ENCODE data around the gene TMEM151A.
A peak's percentile ranks its signal among the peaks of the same experiment; 100 is the strongest.

Gene TMEM151A

GRCh38 chr11:66283461-66284105 lies 8.1 kb upstream of the TMEM151A start:
- DNase-seq: no peak

GRCh38 chr11:66284526-66285078 lies 7.1 kb upstream of the TMEM151A start:
- no peak for DNase-seq

GRCh38 chr11:66285250-66285947 lies 6.3 kb upstream of the TMEM151A start:
- no peak for DNase-seq

- DNase-seq: no peak
Observed at GRCh38 chr11:66286699-66287098, 5.0 kb upstream of the TMEM151A start.

GRCh38 chr11:66287211-66287888 lies 4.3 kb upstream of the TMEM151A start:
- no peak for DNase-seq

GRCh38 chr11:66287889-66288670 lies 3.6 kb upstream of the TMEM151A start:
- no peak for DNase-seq

- DNase-seq: peak; percentile 92 to 97 (median 94)
Observed at GRCh38 chr11:66288671-66289547, 2.8 kb upstream of the TMEM151A start, which contains the start of gene YIF1A. Gene YIF1A, minus strand, starts transcription at chr11:66289143. Its CDS starts 158 bp downstream, at chr11:66288985.

GRCh38 chr11:66289548-66290329 lies 2.0 kb upstream of the TMEM151A start:
- peak; percentile 68 to 80 (median 74) for DNase-seq

GRCh38 chr11:66290330-66290621 lies 1.4 kb upstream of the TMEM151A start:
- DNase-seq: no peak

- DNase-seq: no peak
Observed at GRCh38 chr11:66291303-66291705, 390 bp upstream of the TMEM151A start.

GRCh38 chr11:66292543-66293332 lies 1.0 kb downstream of the TMEM151A start:
- DNase-seq: no peak

- no peak for DNase-seq
Observed at GRCh38 chr11:66293352-66293751, 1.7 kb downstream of the TMEM151A start.

- no peak for DNase-seq
Observed at GRCh38 chr11:66293777-66294625, 2.3 kb downstream of the TMEM151A start.

- DNase-seq: no peak
Observed at GRCh38 chr11:66294626-66295620, 3.2 kb downstream of the TMEM151A start.

- DNase-seq: no peak
Observed at GRCh38 chr11:66297610-66298009, 5.9 kb downstream of the TMEM151A start.

GRCh38 chr11:66299186-66299585 lies 7.5 kb downstream of the TMEM151A start:
- DNase-seq: no peak

GRCh38 chr11:66302656-66303055 lies 11.0 kb downstream of the TMEM151A start:
- DNase-seq: no peak

GRCh38 chr11:66309475-66309874 lies 17.8 kb downstream of the TMEM151A start:
- no peak for DNase-seq

All from activated naive CD4-positive, alpha-beta T cell (primary cell).